GM12878 (cell line): ENCODE measurements around the gene GNRHR. TPM values are rescaled to one million over a fixed set of nuclear protein-coding genes. Genes with fewer than 3 reads are reported as not detected.

ENCODE experiments used
- ATAC-seq: fragments of 200-7000 bp; cut with Tn5 transposase; 3 replicates; pipeline ENCODE4 v1.9.1; 2020; ENCODE audit warnings: mild to moderate bottlenecking, moderate library complexity
- BruUV-seq: library from RNA; stranded (reverse); fragments of 400-500 nt; replicated peaks from 2 replicates; lab custom pipeline; 2021; lab: Mats Ljungman, UMichigan
- CTCF ChIA-PET: fragments of 300-600 bp; sonication (Branson Sonifier 250); formaldehyde crosslinking; extraction: SDS; loops from one replicate; lab custom pipeline; 2021; ENCODE audit warnings: inconsistent platforms; lab: Yijun Ruan, JAX
- POLR2A ChIA-PET: fragments of 350-600 bp; formaldehyde crosslinking; extraction: SDS; loops from one replicate; lab custom pipeline; 2021; ENCODE audit warnings: inconsistent platforms; lab: Charles Lee
- RAD21 ChIA-PET: fragments of 300-600 bp; sonication (Branson Sonifier 250); formaldehyde crosslinking; loops from one replicate; lab custom pipeline; 2023; ENCODE audit warnings: antibody characterized with exemption; ENCODE audit not compliant: unreplicated experiment; lab: Charles Lee
- SMC1A ChIA-PET: fragments of 300-600 bp; sonication (Branson Sonifier 250); formaldehyde crosslinking; loops from one replicate; lab custom pipeline; 2023; ENCODE audit not compliant: unreplicated experiment, uncharacterized antibody; lab: Charles Lee
- DNase-seq: peaks from one replicate; pipeline ENCODE4 v3.0.0-alpha.2; 2011; ENCODE audit warnings: low read depth, low spot score
- FAIRE-seq: peaks from 3 replicates; lab custom pipeline; 2011; peaks lifted over from hg19 to GRCh38; lab: Jason Lieb, UNC
- H2AFZ ChIP-seq: 2 replicates; pipeline ENCODE4 v1.6.0; 2011; ENCODE audit warnings: low read depth, low read length, control low read depth; ENCODE audit not compliant: control insufficient read depth
- H3K27ac ChIP-seq: 2 replicates; pipeline ENCODE4 v1.5.1; 2011; ENCODE audit warnings: control low read depth; ENCODE audit not compliant: control insufficient read depth, insufficient read depth
- H3K27me3 ChIP-seq, 2 experiments: replicated peaks in 1 of 2; 2 replicates each; pipeline versions ENCODE4 v1.6.0 to v1.6.1; 2011; ENCODE audit warnings: low read length in 1 of 2; ENCODE audit not compliant: control insufficient read depth in 2 of 2, insufficient read depth in 2 of 2
- H3K36me3 ChIP-seq, 2 experiments: 2 replicates each; pipeline ENCODE4 v1.5.1; 2011; ENCODE audit warnings: low read length in 1 of 2; ENCODE audit not compliant: control insufficient read depth in 2 of 2, insufficient read depth in 2 of 2
- H3K4me1 ChIP-seq: 2 replicates; pipeline ENCODE4 v1.6.1; 2011; ENCODE audit warnings: mild to moderate bottlenecking, low read length, moderate library complexity, mixed read lengths; ENCODE audit not compliant: control insufficient read depth, insufficient read depth
- H3K4me2 ChIP-seq: 2 replicates; pipeline ENCODE4 v1.6.0; 2011; ENCODE audit warnings: control low read depth; ENCODE audit not compliant: control insufficient read depth, insufficient read depth
- H3K4me3 ChIP-seq: fragments of 200-600 bp; sonication (generic); 2 replicates; pipeline ENCODE4 v1.5.1; 2016
- H3K79me2 ChIP-seq: 2 replicates; pipeline ENCODE4 v1.6.0; 2011; ENCODE audit warnings: low read length; ENCODE audit not compliant: control insufficient read depth, insufficient read depth
- H3K9ac ChIP-seq: 2 replicates; pipeline ENCODE4 v1.8.0; 2011; ENCODE audit warnings: low read length, control low read depth, mixed read lengths; ENCODE audit not compliant: control insufficient read depth, insufficient read depth
- H3K9me3 ChIP-seq: replicated peaks from 3 replicates; pipeline ENCODE4 v1.5.1; 2011; ENCODE audit warnings: mild to moderate bottlenecking, low read length; ENCODE audit not compliant: control insufficient read depth, insufficient read depth
- H4K20me1 ChIP-seq: 2 replicates; pipeline ENCODE4 v1.6.0; 2011; ENCODE audit not compliant: control insufficient read depth, insufficient read depth
- BACH1 ChIP-seq: fragments of 450-650 bp; IDR thresholded peaks from 2 replicates; pipeline ENCODE4 v1.6.1; 2017; ENCODE audit warnings: mild to moderate bottlenecking, borderline replicate concordance
- BCLAF1 ChIP-seq: fragments of 450-650 bp; IDR thresholded peaks from 2 replicates; pipeline ENCODE4 v1.6.1; 2017; ENCODE audit warnings: antibody characterized with exemption, mild to moderate bottlenecking, moderate library complexity
- CTCF ChIP-seq, 3 experiments: IDR thresholded peaks in 2 of 3; conservative IDR thresholded peaks in 1 of 3; 2 replicates each; pipeline ENCODE4 v1.5.1; 2011; ENCODE audit warnings: low read depth in 3 of 3, low read length in 3 of 3, mild to moderate bottlenecking in 3 of 3, control low read depth in 2 of 3, moderate library complexity in 2 of 3, inconsistent platforms in 1 of 3, mixed read lengths in 1 of 3; ENCODE audit not compliant: control insufficient read depth in 2 of 3, insufficient read depth in 1 of 3; ENCODE audit errors: extremely low read depth in 1 of 3
- NR2C2 ChIP-seq: IDR thresholded peaks from 2 replicates; pipeline ENCODE4 v1.6.1; 2011; ENCODE audit warnings: borderline replicate concordance, low read depth; ENCODE audit not compliant: control insufficient read depth, insufficient read length
- PKNOX1 ChIP-seq: fragments of 450-650 bp; IDR thresholded peaks from 2 replicates; pipeline ENCODE4 v1.6.1; 2016; ENCODE audit warnings: mild to moderate bottlenecking
- RAD51 ChIP-seq: fragments of 450-650 bp; IDR thresholded peaks from 2 replicates; pipeline ENCODE4 v1.6.1; 2016; ENCODE audit warnings: moderate library complexity, mild to moderate bottlenecking, inconsistent platforms
- SPI1 ChIP-seq: IDR thresholded peaks from 2 replicates; pipeline ENCODE4 v1.6.1; 2011; ENCODE audit warnings: low read depth, mild to moderate bottlenecking, low read length, moderate library complexity, borderline replicate concordance; ENCODE audit not compliant: insufficient read depth
- SREBF1 ChIP-seq: IDR thresholded peaks from 2 replicates; pipeline ENCODE4 v1.6.1; 2012; ENCODE audit warnings: mild to moderate bottlenecking, low read length
- TARDBP ChIP-seq: IDR thresholded peaks from 2 replicates; pipeline ENCODE4 v1.6.1; 2016; ENCODE audit warnings: borderline replicate concordance
- TCF3 ChIP-seq: IDR thresholded peaks from 2 replicates; pipeline ENCODE4 v1.6.1; 2012; ENCODE audit warnings: low read depth, mild to moderate bottlenecking, low read length, borderline replicate concordance; ENCODE audit not compliant: insufficient read depth
- WGBS: methylation state at CpG from one replicate; pipeline ENCODE4 v1.1.6; 2016; ENCODE audit warnings: low lambda C conversion rate; ENCODE audit not compliant: insufficient replicate concordance, insufficient coverage; ENCODE audit errors: missing lambda C conversion rate; 5-methylcytosine and 5-hydroxymethylcytosine counted together
- in situ Hi-C: fragments of 300-500 bp; cut with MboI; formaldehyde crosslinking; loops from 9 replicates; pipeline ENCODE4 v1.14.3; 2018; ENCODE audit warnings: mixed read lengths
- intact Hi-C: fragments of 100-400 bp; cut with micrococcal nuclease; formaldehyde crosslinking; loops from one replicate; pipeline ENCODE4 v1.14.2; 2022; ENCODE audit not compliant: unreplicated experiment
- polyA plus RNA-seq, 11 experiments: library from polyadenylated mRNA; depleted of rRNA in 4 of 11; unstranded in 6 of 11; stranded (reverse) in 5 of 11; fragments of >200 nt; fragmentation: Nextera tagmentation in 4 of 11; fragmentation: Illumina TruSeq in 1 of 11; extraction: Ambion mirVana in 4 of 11; extraction: Trizol in 1 of 11; gene quantifications; 1 replicate in 1 of 11; 2 replicates in 10 of 11; pipeline versions ENCODE4 v1.2.1 to v1.2.3, GENCODE V29; 2011 to 2016; ENCODE audit warnings: inconsistent platforms in 2 of 11, missing spikeins in 2 of 11, low read depth in 1 of 11
- total RNA-seq, 4 experiments: library from RNA; depleted of rRNA in 3 of 4; stranded (reverse); fragments of >200 nt in 3 of 4; fragmentation: Illumina TruSeq in 1 of 4; extraction: Trizol in 1 of 4; gene quantifications; 2 replicates each; pipeline versions ENCODE4 v1.2.1 to v1.2.3, GENCODE V29; 2013 to 2021

The GNRHR gene
- total and polyA plus RNA-seq, 10 of the 15 experiments (the other 5 are each of a cell fraction or from before 2014, with no cell fraction given): 0.02 to 0.12 (median 0.08) TPM; not detected in 7

- no peak overlapping the region for H3K9ac ChIP-seq
- no peaks in the 10 kb centered on the region for H3K27me3 ChIP-seq
- TF ChIP-seq NR2C2 (no peak), PKNOX1 (no peak), RAD51 (no peak)
- no peaks in the 10 kb centered on the region for H3K79me2 ChIP-seq
- intact Hi-C loops (no loop called here), in situ Hi-C loops (no loop called here)
- H3K9me3 ChIP-seq: no peaks in the 10 kb centered on the region
- no peak overlapping the region for H3K4me3 ChIP-seq
- ATAC-seq: no peak
- no TSS peak for BruUV-seq
- H3K36me3 ChIP-seq: no peaks in the 10 kb centered on the region
- H4K20me1 ChIP-seq: no peaks in the 10 kb centered on the region
- ChIA-PET POLR2A (no interaction called here), RAD21 (no interaction called here), CTCF (no interaction called here), SMC1A (interaction anchor here (0.9 kb wide), 1 partner anchor 202 kb away, joined by 3 read pairs; no protein-coding TSS in a partner anchor)
- H3K4me1 ChIP-seq: no peaks in the 10 kb centered on the region
- FAIRE-seq: no peak
- 100% methylated on average over 1 of the region's 1 CpG for WGBS
- H3K4me2 ChIP-seq: no peak overlapping the region
- H3K27ac ChIP-seq: no peak overlapping the region
- DNase-seq: no peak
- no peak overlapping the region for H2AFZ ChIP-seq
These were observed 2.9 kb downstream of the GNRHR start for GRCh38 chr4:67751260-67751659.

- ChIA-PET POLR2A (no interaction called here), RAD21 (no interaction called here), CTCF (interaction anchor here (6.9 kb wide), 1 partner anchor 11 kb away, joined by 94 read pairs; no protein-coding TSS in a partner anchor), SMC1A (interaction anchor here (0.9 to 3.1 kb wide), 2 partner anchors 201 to 207 kb away, joined by 3 to 7 read pairs; no protein-coding TSS in a partner anchor)
- no peak for ATAC-seq
- Histone ChIP-seq H3K27ac (no peak overlapping the region), H3K36me3 (no peaks in the 10 kb centered on the region), H3K27me3 (no peaks in the 10 kb centered on the region), H3K9me3 (no peaks in the 10 kb centered on the region), H4K20me1 (no peaks in the 10 kb centered on the region), H3K9ac (no peak overlapping the region), H3K79me2 (no peaks in the 10 kb centered on the region), H3K4me1 (no peaks in the 10 kb centered on the region), H3K4me2 (no peak overlapping the region), H2AFZ (no peak overlapping the region), H3K4me3 (no peak overlapping the region)
- no peak for DNase-seq
- in situ Hi-C loops: no loop called here
- 82% methylated on average over 4 of the region's 4 CpGs for WGBS
- FAIRE-seq: no peak
- intact Hi-C loops: no loop called here
- BruUV-seq: no TSS peak
- TF ChIP-seq TARDBP (no peak), SPI1 (no peak), CTCF (IDR thresholded peaks at IDR 0.05 in 2 of 3, conservative IDR thresholded peaks at IDR 0.05 in 1 of 3; ENCODE audit: control insufficient read depth in 2 of 3, extremely low read depth in 1 of 3, insufficient read depth in 1 of 3, low read depth in 3 of 3, low read length in 3 of 3) (no peak), BACH1 (no peak), SREBF1 (no peak), TCF3 (no peak), BCLAF1 (no peak)
These were observed 3.5 kb downstream of the GNRHR start for GRCh38 chr4:67750691-67751090.
